ENCODE results near the gene SPATS1.

Gene SPATS1

GRCh38 chr6:44309092-44309491 is 33.4 kb upstream of the SPATS1 start:
- Histone ChIP-seq H3K9me3 (ENCODE audit: insufficient read depth, low read depth, low read length) (no peaks in the 10 kb centered on the region), H3K27me3 (ENCODE audit: insufficient read depth, low read length, poor library complexity, severe bottlenecking) (no peaks in the 10 kb centered on the region), H3F3A (ENCODE audit: low read depth) (no peaks in the 10 kb centered on the region), H2AFZ (ENCODE audit: low read length) (no peak overlapping the region), H4K20me1 (ENCODE audit: insufficient read depth, low read length, poor library complexity, severe bottlenecking) (no peaks in the 10 kb centered on the region), H3K4me1 (ENCODE audit: insufficient read depth, low read length, poor library complexity, severe bottlenecking) (peaks cover 13% of the 10 kb centered on the region), H3K9ac (ENCODE audit: low read depth, low read length, poor library complexity, severe bottlenecking) (no peak overlapping the region), H3K4me3 (ENCODE audit: low read length, poor library complexity, severe bottlenecking) (no peak overlapping the region), H3K79me2 (ENCODE audit: insufficient read depth, low read length) (peaks cover 22% of the 10 kb centered on the region), H3K4me2 (ENCODE audit: low read depth, low read length, poor library complexity, severe bottlenecking) (no peak overlapping the region), H3K36me3 (ENCODE audit: insufficient read depth, low read length) (peaks cover 38% of the 10 kb centered on the region; the same call in 1 of the 2 replicates), H3K9me2 (replicated peaks; ENCODE audit: low read depth, low read length) (no peaks in the 10 kb centered on the region)
- TF ChIP-seq EZH2phosphoT487 (IDR thresholded peaks at IDR 0.05; ENCODE audit: borderline replicate concordance) (no peak), CTCF (conservative IDR thresholded peaks at IDR 0.05; ENCODE audit: low read length) (no peak)

GRCh38 chr6:44309631-44310030 is 32.8 kb upstream of the SPATS1 start:
- TF ChIP-seq CTCF (conservative IDR thresholded peaks at IDR 0.05; ENCODE audit: low read length) (no peak), EZH2phosphoT487 (IDR thresholded peaks at IDR 0.05; ENCODE audit: borderline replicate concordance) (no peak)
- no peaks in the 10 kb centered on the region for H3F3A ChIP-seq (ENCODE audit: low read depth)
- no peak overlapping the region for H3K4me3 ChIP-seq (ENCODE audit: low read length, poor library complexity, severe bottlenecking)
- no peaks in the 10 kb centered on the region for H3K27me3 ChIP-seq (ENCODE audit: insufficient read depth, low read length, poor library complexity, severe bottlenecking)
- H3K9me3 ChIP-seq (ENCODE audit: insufficient read depth, low read depth, low read length), result no peaks in the 10 kb centered on the region
- peaks cover 13% of the 10 kb centered on the region for H3K4me1 ChIP-seq (ENCODE audit: insufficient read depth, low read length, poor library complexity, severe bottlenecking)
- H2AFZ ChIP-seq (ENCODE audit: low read length), result no peak overlapping the region
- H3K36me3 ChIP-seq (ENCODE audit: insufficient read depth, low read length), result peaks cover 32% of the 10 kb centered on the region; the same call in 1 of the 2 replicates
- H3K9ac ChIP-seq (ENCODE audit: low read depth, low read length, poor library complexity, severe bottlenecking), result no peak overlapping the region
- no peaks in the 10 kb centered on the region for H4K20me1 ChIP-seq (ENCODE audit: insufficient read depth, low read length, poor library complexity, severe bottlenecking)
- no peaks in the 10 kb centered on the region for H3K9me2 ChIP-seq (replicated peaks; ENCODE audit: low read depth, low read length)
- H3K4me2 ChIP-seq (ENCODE audit: low read depth, low read length, poor library complexity, severe bottlenecking), result no peak overlapping the region
- H3K79me2 ChIP-seq (ENCODE audit: insufficient read depth, low read length), result peaks cover 22% of the 10 kb centered on the region

- H3K36me3 ChIP-seq (ENCODE audit: insufficient read depth, low read length), result peaks cover 26% of the 10 kb centered on the region; the same call in 1 of the 2 replicates
- H2AFZ ChIP-seq (ENCODE audit: low read length), result no peak overlapping the region
- TF ChIP-seq CTCF (conservative IDR thresholded peaks at IDR 0.05; ENCODE audit: low read length), result no peak
- TF ChIP-seq EZH2phosphoT487 (IDR thresholded peaks at IDR 0.05; ENCODE audit: borderline replicate concordance), result no peak
- H3K9me3 ChIP-seq (ENCODE audit: insufficient read depth, low read depth, low read length), result no peaks in the 10 kb centered on the region
- H3K79me2 ChIP-seq (ENCODE audit: insufficient read depth, low read length), result peaks cover 22% of the 10 kb centered on the region
- no peaks in the 10 kb centered on the region for H4K20me1 ChIP-seq (ENCODE audit: insufficient read depth, low read length, poor library complexity, severe bottlenecking)
- no peaks in the 10 kb centered on the region for H3K9me2 ChIP-seq (replicated peaks; ENCODE audit: low read depth, low read length)
- no peak overlapping the region for H3K4me2 ChIP-seq (ENCODE audit: low read depth, low read length, poor library complexity, severe bottlenecking)
- H3F3A ChIP-seq (ENCODE audit: low read depth), result no peaks in the 10 kb centered on the region
- H3K4me1 ChIP-seq (ENCODE audit: insufficient read depth, low read length, poor library complexity, severe bottlenecking), result peaks cover 13% of the 10 kb centered on the region
- no peak overlapping the region for H3K9ac ChIP-seq (ENCODE audit: low read depth, low read length, poor library complexity, severe bottlenecking)
- H3K27me3 ChIP-seq (ENCODE audit: insufficient read depth, low read length, poor library complexity, severe bottlenecking), result no peaks in the 10 kb centered on the region
- no peak overlapping the region for H3K4me3 ChIP-seq (ENCODE audit: low read length, poor library complexity, severe bottlenecking)
Observed at GRCh38 chr6:44310241-44310640, 32.2 kb upstream of the SPATS1 start.

All from Loucy (cell line).